Fibroblast of lung (primary cell): Measurements from ENCODE around the gene GFER. TPM values are rescaled to one million over a fixed set of nuclear protein-coding genes. Genes with fewer than 3 reads are reported as not detected.

Experiments
- DNase-seq, 2 donors: peaks; one replicate each; pipeline versions ENCODE4 v3.0.0 to v3.0.0-alpha.2; 2010; ENCODE audit warnings: low read depth in 2 of 2
- H2AFZ ChIP-seq: 2 replicates; pipeline ENCODE4 v1.5.1; 2012; ENCODE audit warnings: low read length, control low read depth, inconsistent platforms
- H3K27ac ChIP-seq: 2 replicates; pipeline ENCODE4 v1.5.1; 2011; ENCODE audit warnings: low read length, control low read depth; ENCODE audit not compliant: insufficient read depth
- H3K27me3 ChIP-seq: 2 replicates; pipeline ENCODE4 v1.5.1; 2011; ENCODE audit warnings: mild to moderate bottlenecking, low read length; ENCODE audit not compliant: control insufficient read depth, insufficient read depth
- H3K36me3 ChIP-seq: 2 replicates; pipeline ENCODE4 v1.5.1; 2011; ENCODE audit warnings: low read length; ENCODE audit not compliant: control insufficient read depth, insufficient read depth
- H3K4me1 ChIP-seq: 2 replicates; pipeline ENCODE4 v1.5.1; 2011; ENCODE audit warnings: low read length; ENCODE audit not compliant: control insufficient read depth, insufficient read depth; ENCODE audit errors: extremely low read depth
- H3K4me2 ChIP-seq: 2 replicates; pipeline ENCODE4 v1.5.1; 2011; ENCODE audit warnings: low read length, control low read depth; ENCODE audit not compliant: insufficient read depth; ENCODE audit errors: extremely low read depth
- H3K4me3 ChIP-seq, 4 experiments: fragments of 200-600 bp in 1 of 4; sonication (generic) in 1 of 4; replicated peaks in 1 of 4; 2 replicates each; pipeline ENCODE4 v1.5.1; 2011 to 2016; ENCODE audit warnings: low read length in 4 of 4, low read depth in 3 of 4, mild to moderate bottlenecking in 3 of 4, control low read depth in 2 of 4, inconsistent platforms in 1 of 4, mixed read lengths in 1 of 4; ENCODE audit not compliant: insufficient read depth in 1 of 4; ENCODE audit errors: control extremely low read depth in 1 of 4
- H3K79me2 ChIP-seq: 2 replicates; pipeline ENCODE4 v1.5.1; 2012; ENCODE audit warnings: mild to moderate bottlenecking, low read length, inconsistent platforms; ENCODE audit not compliant: control insufficient read depth, insufficient read depth
- H3K9ac ChIP-seq: 2 replicates; pipeline ENCODE4 v1.5.1; 2011; ENCODE audit warnings: mild to moderate bottlenecking, low read length, control low read depth; ENCODE audit not compliant: insufficient read depth
- H3K9me3 ChIP-seq: 2 replicates; pipeline ENCODE4 v1.5.1; 2012; ENCODE audit warnings: low read depth, low read length; ENCODE audit not compliant: control insufficient read depth, insufficient read depth
- H4K20me1 ChIP-seq: 2 replicates; pipeline ENCODE4 v1.5.1; 2011; ENCODE audit warnings: low read length; ENCODE audit not compliant: control insufficient read depth, insufficient read depth; ENCODE audit errors: extremely low read depth
- EZH2 ChIP-seq: IDR thresholded peaks from 2 replicates; pipeline ENCODE4 v1.5.1; 2012; ENCODE audit warnings: low read length, control low read depth, mild to moderate bottlenecking; ENCODE audit errors: missing control alignments
- polyA plus RNA-seq, 2 donors: library from polyadenylated mRNA; depleted of rRNA in 1 of 2; stranded (reverse) in 1 of 2; unstranded in 1 of 2; fragments of >200 nt; gene quantifications; 2 replicates each; pipeline ENCODE4 v1.2.1, GENCODE V29; 2011 to 2012; ENCODE audit warnings: missing spikeins in 1 of 2
- total RNA-seq: library from RNA; depleted of rRNA; stranded (reverse); fragments of >200 nt; gene quantifications from 2 replicates; pipeline ENCODE4 v1.2.1, GENCODE V29; 2014
- TF ChIP-seq, protein P1 (sequence below), 2 donors: IDR thresholded peaks in 1 of 2; conservative IDR thresholded peaks in 1 of 2; 1 replicate in 1 of 2; 2 replicates in 1 of 2; pipeline ENCODE4 v1.5.1; 2011 to 2012; ENCODE audit warnings: low read length in 2 of 2, control low read depth in 1 of 2, inconsistent platforms in 1 of 2, low read depth in 1 of 2, mild to moderate bottlenecking in 1 of 2

The GFER gene
- total and polyA plus RNA-seq, 2 donors (not counting 1 experiment from before 2014, with no cell fraction given): 7.5 to 13.2 TPM

- peak overlapping the region; percentile 78 for H3K4me2 ChIP-seq
- H4K20me1 ChIP-seq: no peaks in the 10 kb centered on the region
- peak overlapping the region; percentile 1 for H3K9ac ChIP-seq
- H3K4me1 ChIP-seq: peaks cover 23% of the 10 kb centered on the region
- peaks cover 8% of the 10 kb centered on the region for H3K27me3 ChIP-seq
- H3K4me3 ChIP-seq: peak overlapping the region in 3 of 4 experiments; percentile 19 to 44 (median 21)
- TF ChIP-seq, protein P1, sequence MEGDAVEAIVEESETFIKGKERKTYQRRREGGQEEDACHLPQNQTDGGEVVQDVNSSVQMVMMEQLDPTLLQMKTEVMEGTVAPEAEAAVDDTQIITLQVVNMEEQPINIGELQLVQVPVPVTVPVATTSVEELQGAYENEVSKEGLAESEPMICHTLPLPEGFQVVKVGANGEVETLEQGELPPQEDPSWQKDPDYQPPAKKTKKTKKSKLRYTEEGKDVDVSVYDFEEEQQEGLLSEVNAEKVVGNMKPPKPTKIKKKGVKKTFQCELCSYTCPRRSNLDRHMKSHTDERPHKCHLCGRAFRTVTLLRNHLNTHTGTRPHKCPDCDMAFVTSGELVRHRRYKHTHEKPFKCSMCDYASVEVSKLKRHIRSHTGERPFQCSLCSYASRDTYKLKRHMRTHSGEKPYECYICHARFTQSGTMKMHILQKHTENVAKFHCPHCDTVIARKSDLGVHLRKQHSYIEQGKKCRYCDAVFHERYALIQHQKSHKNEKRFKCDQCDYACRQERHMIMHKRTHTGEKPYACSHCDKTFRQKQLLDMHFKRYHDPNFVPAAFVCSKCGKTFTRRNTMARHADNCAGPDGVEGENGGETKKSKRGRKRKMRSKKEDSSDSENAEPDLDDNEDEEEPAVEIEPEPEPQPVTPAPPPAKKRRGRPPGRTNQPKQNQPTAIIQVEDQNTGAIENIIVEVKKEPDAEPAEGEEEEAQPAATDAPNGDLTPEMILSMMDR (conservative IDR thresholded peaks at IDR 0.05 in 1 of 2, IDR thresholded peaks at IDR 0.05 in 1 of 2; ENCODE audit: low read depth in 1 of 2, low read length in 2 of 2): peak; percentile 84 to 86
- no peak for TF ChIP-seq EZH2
- no peaks in the 10 kb centered on the region for H3K9me3 ChIP-seq
- no peaks in the 10 kb centered on the region for H3K36me3 ChIP-seq
- H3K79me2 ChIP-seq: peaks cover 4% of the 10 kb centered on the region
- DNase-seq: peak; percentile 71 to 84
- H2AFZ ChIP-seq: peak overlapping the region; percentile 91
- H3K27ac ChIP-seq: peak overlapping the region; percentile 43
These were observed 39.4 kb downstream of the GFER start for GRCh38 chr16:2023092-2024031.

GRCh38 chr16:2024032-2024420 is 40.0 kb downstream of the GFER start:
- Histone ChIP-seq H3K9me3 (no peaks in the 10 kb centered on the region), H3K27ac (no peak overlapping the region), H3K4me1 (peaks cover 23% of the 10 kb centered on the region), H3K9ac (no peak overlapping the region), H3K4me2 (no peak overlapping the region), H3K4me3 (no peak overlapping the region), H3K27me3 (peaks cover 8% of the 10 kb centered on the region), H3K36me3 (no peaks in the 10 kb centered on the region), H4K20me1 (no peaks in the 10 kb centered on the region), H2AFZ (no peak overlapping the region), H3K79me2 (peaks cover 4% of the 10 kb centered on the region)
- no peak for TF ChIP-seq EZH2
- TF ChIP-seq, protein P1 (conservative IDR thresholded peaks at IDR 0.05 in 1 of 2, IDR thresholded peaks at IDR 0.05 in 1 of 2; ENCODE audit: low read depth in 1 of 2, low read length in 2 of 2): no peak
- no peak for DNase-seq

GRCh38 chr16:2025251-2025650 is 41.3 kb downstream of the GFER start:
- TF ChIP-seq, protein P1 (conservative IDR thresholded peaks at IDR 0.05 in 1 of 2, IDR thresholded peaks at IDR 0.05 in 1 of 2; ENCODE audit: low read depth in 1 of 2, low read length in 2 of 2): no peak
- TF ChIP-seq EZH2: no peak
- Histone ChIP-seq H2AFZ (no peak overlapping the region), H4K20me1 (no peaks in the 10 kb centered on the region), H3K4me1 (peaks cover 23% of the 10 kb centered on the region), H3K36me3 (peaks cover 2% of the 10 kb centered on the region), H3K4me2 (no peak overlapping the region), H3K9ac (no peak overlapping the region), H3K79me2 (peaks cover 4% of the 10 kb centered on the region), H3K9me3 (no peaks in the 10 kb centered on the region), H3K4me3 (no peak overlapping the region), H3K27me3 (peaks cover 4% of the 10 kb centered on the region), H3K27ac (no peak overlapping the region)
- no peak for DNase-seq
